Stimulated activated CD4-positive, alpha-beta T cell treated with anti-CD3 and anti-CD28 coated beads, Interleukin-4, amount 100 ng/mL, for 24 hours (primary cell): ENCODE measurements around the gene FBXL14.

Experiments used
- DNase-seq: peaks from one replicate; pipeline ENCODE4 v3.0.0-alpha.2; 2020

Gene FBXL14

DNA sequence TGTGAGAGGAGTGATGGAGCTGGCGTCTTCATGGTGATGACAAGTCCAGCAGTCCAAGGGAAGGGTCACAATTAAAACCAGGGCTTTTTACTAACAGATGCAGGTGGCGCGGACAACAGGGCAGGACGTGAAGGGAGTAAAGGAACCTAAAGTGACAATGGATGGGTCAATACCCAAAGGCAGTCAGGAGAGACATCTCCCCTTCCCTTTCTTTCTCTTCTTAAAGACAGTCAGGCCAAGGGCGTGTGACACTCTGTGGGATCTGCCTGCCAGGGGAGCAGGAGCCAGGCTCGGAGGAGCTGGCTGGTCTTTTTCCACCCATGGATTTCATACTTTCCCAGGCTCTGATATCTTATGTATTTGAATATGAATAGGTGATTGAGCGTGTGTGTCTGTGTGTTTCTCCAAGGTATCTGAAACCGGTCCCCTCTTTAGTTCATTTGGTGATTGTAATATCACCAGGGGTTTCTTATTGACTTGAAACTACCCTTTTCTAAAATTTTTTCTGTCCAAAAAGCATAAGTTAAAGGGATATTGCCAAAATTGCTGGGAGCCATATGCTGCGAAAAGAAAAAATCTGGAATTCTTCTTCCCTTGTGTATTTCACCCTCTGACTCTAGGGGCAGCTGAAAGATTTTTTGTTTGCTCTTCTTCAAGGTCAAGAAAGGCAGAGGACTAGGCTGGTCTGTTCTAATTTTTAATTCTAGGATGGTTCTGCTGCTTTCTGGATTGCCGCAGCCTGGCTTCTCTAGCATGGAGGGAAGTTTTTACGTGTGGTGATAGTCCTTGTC, 61.8 kb downstream of the FBXL14 start:
- DNase-seq: no peak

DNA sequence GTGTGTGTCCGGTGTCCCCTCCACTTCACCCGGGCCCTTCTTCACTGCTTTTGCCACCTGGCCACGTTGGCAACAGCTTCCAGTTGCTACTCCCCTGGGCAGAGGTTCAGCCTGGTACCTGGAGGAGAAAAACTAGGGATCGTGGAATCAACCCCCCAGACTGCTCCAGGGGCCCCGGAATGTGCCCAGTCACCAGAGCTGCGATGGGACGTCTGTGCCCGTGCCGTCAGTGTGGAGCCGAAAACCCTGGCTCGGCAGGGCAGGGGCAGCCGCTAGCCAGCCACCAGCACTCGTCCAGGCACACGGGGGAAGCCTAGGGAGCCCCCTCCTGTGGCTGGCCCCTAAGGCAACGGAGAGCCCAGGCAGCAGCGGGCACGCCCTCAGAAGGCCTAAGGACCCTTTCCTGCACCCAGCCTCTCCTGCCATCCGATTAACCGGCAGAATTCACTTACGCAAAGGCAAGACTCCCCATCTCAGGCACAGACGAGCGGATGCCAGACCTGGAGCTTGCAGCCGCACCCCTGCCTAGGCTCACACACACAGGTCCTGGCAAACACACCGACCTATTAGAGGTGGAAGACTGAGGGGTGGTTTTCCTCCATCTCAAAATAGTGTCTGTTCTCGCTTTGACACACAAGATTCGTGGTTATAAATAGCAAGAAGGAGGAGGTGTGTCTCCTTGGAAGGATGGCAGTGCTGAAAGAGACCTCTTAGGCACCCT, 62.6 kb downstream of the FBXL14 start:
- DNase-seq: no peak

DNA sequence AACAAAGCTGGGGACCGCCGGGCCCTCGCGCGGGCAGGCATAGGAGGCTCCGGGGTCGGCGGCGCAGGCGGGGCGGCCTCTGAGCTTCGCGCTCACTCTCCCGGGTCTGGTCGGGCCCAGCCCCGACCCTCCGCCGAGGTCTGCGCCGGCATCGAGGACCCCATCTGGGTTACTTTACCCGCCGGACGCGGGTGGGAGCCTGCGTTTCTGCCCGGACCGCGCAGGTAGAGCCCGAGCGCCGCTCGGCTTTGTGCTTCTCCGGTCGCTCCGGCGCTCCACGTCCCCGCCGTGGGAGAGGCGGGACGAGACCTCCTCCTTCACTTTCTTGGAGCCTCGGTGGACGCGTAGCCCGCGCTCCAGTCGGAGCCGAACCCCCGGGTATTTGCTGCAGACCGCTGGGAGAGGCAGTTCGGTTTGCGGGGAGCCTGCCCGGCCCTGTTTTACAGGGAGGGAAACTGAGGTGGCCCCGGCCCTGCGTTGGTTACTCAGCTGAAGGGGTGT, 63.2 kb downstream of the FBXL14 start:
- no peak for DNase-seq

DNA sequence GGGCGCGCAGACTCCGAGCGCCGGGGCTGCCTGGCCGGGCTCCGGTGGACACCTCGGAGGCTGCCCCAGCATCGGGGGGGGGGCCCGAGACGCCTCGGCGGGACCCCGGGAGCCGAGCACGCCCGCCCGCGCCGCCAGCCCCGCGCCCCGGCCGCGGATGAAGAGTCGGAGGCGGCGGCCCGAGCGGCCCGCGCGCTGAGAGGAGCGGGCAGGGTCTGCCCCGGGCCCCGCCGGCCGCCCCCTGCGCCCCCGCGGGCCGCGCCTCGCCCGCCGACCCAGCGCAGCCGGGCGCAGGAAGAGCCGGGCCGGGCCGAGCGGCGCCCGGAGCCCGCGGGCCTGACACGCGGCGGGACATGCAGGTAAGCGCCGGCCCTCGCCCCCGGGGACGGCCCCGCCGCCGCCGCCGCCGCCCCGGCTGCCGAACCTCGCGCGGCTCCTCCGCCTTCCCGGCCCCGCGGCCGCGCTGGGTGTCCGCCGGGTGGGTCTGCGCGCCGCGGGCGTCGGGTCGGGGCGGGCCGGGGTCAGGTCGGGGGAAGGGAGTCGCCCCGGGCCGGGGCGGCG, 63.7 kb downstream of the FBXL14 start:
- no peak for DNase-seq

DNA sequence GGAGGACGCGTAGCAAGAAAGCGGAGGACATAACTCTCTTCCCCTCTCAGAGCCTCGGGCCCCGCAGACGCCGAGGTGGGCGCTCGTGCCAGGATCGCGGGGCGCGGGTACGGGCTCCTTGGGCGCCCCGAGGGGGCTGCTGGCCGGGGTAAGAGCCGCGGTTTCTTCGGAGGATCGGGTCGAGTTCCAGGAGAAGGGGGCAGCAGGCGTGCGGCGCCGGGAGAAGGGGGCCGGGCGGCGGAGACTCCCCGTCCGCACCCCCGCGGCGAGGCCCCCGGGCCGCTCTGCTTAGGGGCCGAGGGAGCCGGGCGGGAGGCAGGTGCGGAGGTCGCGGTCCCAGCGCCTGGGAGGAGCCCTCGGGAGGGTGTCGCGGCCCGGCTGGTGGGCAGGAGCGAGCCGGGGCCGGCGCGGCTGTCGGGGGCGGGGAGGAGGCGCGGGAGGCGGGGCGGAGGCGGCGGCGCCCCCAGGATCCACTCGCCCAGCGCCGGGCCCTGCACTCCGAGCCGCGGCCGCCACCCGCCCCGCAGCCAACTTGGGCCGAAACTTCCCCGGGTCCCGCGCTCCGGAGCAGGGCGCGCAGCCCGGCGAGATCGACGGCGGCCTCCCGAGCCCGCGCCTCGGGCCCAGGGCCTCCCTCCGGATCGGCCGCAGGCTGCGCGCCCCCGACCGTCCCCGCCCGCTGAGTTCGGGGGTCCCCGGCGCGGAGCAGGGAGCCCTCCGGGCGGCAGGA, 64.4 kb downstream of the FBXL14 start:
- no peak for DNase-seq

GRCh38 chr12:1529228-1529861, 65.0 kb downstream of the FBXL14 start:
- DNase-seq: no peak

DNA sequence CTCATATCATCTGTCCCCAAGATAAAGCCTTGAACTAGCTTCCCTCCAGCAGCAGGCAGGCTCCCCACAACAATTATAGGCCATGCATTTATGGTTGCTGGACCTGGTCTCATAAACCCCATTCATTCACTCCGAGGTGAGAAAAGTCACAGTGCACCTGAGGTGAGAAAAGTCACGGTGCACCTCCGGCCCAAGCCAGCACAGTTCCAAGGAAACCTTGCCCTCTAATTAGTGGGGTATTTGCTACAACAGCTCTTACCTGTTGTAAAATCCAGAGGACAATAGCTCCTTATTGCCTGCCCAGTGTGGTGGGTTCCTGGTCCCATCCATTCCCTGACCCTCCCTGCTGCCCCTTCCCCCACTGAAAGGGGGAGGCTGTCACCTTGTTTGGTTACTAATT, 65.6 kb downstream of the FBXL14 start:
- DNase-seq: no peak

- no peak for DNase-seq
Observed at GRCh38 chr12:1527789-1528188, 66.6 kb downstream of the FBXL14 start.

DNA sequence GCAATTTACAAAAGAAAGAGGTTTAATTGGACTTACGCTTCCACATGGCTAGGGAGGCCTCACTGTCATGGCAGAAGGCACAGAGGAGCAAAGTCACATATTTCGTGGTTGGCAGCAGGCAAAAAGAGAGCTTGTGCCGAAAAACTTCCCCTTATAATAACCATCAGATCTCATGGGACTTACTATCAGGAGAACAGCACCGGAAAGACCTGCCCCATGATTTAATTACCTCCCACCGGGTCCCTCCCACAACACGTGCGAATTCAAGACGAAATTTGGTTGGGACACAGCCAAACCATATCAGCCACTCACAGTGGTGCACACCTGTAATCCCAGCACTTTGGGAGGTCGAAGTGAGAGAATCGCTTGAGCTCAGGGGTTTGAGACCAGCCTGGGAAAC, 68.5 kb downstream of the FBXL14 start:
- no peak for DNase-seq

- DNase-seq: no peak
Observed at GRCh38 chr12:1523558-1524050, 70.8 kb downstream of the FBXL14 start.

GRCh38 chr12:1523046-1523445, 71.3 kb downstream of the FBXL14 start:
- no peak for DNase-seq

GRCh38 chr12:1519642-1520041, 74.7 kb downstream of the FBXL14 start:
- DNase-seq: no peak

GRCh38 chr12:1518591-1519516, 75.5 kb downstream of the FBXL14 start:
- DNase-seq: no peak

GRCh38 chr12:1517734-1518525, 76.5 kb downstream of the FBXL14 start:
- no peak for DNase-seq

- DNase-seq: no peak
Observed at GRCh38 chr12:1517007-1517406, 77.4 kb downstream of the FBXL14 start.
